NK-92 (cell line): Measurements from ENCODE around the gene SPATA31E1.
"Not testable (repeated sequence)": the region's sequence is repeated elsewhere in the genome, so short reads cannot be mapped to it uniquely, and the experiment has no call there.

ENCODE experiments used
- DNase-seq: peaks from one replicate; lab custom pipeline; 2025; ENCODE audit not compliant: unreplicated experiment; lab: John Stamatoyannopoulos, UW

The SPATA31E1 gene

DNA sequence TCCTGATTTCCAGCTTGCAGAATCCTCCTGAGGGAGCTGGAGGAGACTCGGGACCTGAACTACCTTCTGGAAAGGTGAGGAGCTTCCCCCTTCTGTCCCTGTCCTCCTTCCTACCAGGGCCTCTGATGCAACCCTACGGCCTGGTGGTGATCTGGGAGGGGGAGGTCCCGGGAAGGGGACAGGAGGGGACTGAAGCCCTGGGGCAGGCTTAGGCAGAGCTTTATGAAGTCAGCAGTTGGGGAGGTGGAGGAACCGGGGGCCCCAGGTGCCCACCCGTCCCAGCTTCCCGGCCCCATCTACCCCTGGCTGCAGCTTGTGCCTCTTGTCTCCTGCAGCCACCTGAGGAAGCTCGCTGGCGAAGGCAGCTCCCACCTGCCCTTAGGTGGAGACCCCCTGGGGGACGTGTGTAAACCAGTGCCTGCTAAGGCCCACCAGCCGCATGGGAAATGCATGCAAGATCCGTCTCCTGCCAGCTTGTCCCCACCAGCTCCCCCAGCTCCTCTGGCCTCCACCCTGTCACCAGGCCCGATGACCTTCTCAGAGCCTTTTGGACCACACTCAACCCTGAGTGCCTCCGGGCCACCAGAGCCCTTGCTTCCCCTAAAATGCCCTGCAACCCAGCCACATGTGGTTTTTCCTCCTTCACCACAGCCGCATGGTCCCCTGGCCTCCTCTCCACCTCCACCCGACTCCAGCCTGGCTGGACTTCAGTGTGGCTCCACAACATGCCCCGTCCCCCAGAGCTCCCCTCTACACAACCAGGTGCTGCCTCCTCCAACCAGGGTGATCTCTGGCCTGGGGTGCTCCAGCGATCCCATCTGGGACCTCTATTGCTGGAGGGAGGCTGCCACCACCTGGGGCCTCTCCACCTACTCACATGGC is 2.1 kb downstream of the SPATA31E1 start:
- no peak for DNase-seq

DNA sequence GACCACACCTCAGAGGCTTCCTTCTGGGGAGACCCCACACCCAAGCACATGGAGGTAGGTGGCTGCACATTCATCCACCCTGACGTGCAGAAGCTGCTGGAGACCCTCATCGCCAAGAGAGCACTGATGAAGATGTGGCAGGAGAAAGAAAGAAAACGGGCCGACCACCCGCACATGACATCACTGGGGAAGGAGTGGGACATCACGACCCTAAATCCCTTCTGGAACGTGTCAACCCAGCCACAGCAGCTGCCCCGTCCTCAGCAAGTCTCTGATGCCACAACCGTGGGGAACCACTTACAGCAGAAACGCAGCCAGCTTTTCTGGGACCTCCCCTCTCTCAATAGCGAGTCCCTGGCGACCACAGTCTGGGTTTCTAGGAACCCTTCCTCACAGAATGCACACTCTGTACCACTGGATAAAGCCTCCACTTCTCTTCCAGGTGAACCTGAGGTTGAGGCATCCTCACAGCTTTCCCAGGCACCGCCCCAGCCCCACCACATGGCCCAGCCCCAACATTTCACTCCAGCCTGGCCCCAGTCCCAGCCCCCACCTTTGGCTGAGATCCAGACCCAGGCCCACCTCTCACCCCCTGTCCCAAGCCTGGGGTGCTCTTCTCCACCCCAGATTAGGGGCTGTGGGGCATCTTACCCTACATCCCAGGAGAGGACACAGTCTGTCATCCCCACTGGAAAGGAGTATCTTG is 3.0 kb downstream of the SPATA31E1 start:
- DNase-seq: no peak

DNA sequence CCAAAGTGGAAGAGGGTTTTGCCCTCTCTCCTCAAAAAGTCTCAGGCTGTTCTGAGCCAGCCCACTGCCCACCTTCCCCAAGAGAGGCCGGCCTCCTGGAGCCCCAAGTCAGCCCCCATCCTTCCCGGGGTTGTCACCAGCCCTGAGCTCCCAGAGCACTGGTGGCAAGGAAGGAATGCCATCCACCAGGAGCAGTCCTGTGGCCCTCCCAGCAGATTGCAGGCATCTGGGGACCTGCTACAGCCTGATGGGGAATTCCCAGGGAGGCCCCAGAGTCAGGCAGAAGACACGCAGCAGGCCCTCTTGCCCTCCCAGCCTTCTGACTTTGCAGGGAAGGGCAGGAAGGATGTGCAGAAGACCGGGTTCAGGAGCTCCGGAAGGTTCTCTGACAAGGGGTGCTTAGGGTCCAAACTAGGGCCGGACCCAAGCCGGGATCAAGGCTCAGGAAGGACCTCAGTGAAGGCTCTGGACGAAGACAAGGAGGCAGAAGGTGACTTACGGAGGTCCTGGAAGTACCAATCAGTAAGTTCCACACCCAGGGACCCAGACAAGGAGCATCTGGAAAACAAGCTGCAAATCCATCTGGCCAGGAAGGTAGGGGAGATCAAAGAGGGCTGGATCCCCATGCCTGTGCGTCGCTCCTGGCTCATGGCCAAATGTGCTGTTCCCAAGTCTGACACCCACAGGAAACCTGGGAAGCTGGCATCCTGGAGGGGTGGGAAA is 3.7 kb downstream of the SPATA31E1 start:
- no peak for DNase-seq

DNA sequence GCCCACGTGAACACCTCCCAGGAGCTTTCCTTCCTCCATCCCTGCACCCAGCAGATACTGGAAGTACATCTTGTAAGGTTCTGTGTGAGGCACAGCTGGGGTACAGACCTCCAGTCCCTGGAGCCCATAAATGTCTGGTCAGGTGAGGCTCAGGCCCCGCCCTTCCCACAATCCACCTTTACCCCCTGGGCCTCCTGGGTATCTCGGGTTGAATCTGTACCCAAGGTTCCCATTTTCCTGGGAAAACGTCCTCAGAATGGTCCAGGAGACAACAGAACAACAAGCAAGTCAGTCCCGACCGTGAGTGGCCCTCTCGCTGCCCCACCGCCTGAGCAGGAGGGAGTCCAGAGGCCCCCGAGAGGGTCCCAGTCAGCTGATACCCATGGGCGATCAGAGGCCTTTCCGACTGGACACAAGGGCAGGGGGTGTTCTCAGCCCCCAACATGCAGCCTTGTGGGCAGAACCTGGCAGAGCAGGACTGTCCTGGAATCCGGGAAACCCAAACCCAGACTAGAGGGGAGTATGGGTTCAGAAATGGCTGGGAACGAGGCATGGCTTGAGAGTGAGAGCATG is 4.3 kb downstream of the SPATA31E1 start:
- no peak for DNase-seq

DNA sequence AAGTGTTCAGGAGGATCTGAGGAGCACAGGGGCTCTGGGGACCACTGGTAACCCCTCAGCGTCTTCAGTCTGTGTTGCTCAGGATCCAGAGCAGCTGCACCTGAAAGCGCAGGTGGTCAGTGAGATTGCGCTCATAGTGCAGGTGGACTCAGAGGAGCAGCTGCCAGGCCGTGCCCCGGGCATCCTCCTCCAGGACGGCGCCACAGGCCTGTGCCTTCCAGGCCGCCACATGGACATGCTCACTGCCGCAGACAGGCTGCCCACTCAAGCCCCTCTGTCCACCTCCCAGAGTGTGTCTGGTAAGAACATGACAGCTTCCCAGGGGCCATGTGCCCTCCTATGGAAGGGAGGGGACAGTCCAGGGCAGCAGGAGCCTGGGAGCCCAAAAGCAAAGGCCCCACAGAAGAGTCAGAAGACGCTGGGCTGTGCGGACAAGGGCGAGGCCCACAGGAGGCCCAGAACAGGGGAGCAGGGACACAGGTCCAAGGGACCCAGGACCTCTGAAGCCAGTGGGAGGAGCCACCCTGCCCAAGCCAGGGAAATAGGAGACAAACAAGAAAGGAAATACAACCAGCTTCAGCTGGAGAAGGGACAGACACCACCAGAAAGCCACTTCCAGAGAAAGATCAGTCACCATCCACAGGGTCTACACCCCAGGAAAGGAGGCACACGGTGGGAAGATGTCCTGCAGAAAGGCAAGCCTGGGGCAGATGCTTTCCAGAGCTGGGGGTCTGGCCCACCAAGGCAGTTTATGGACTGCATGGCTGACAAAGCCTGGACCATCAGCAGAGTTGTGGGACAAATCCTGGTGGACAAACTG is 5.2 kb downstream of the SPATA31E1 start:
- DNase-seq: no peak

DNA sequence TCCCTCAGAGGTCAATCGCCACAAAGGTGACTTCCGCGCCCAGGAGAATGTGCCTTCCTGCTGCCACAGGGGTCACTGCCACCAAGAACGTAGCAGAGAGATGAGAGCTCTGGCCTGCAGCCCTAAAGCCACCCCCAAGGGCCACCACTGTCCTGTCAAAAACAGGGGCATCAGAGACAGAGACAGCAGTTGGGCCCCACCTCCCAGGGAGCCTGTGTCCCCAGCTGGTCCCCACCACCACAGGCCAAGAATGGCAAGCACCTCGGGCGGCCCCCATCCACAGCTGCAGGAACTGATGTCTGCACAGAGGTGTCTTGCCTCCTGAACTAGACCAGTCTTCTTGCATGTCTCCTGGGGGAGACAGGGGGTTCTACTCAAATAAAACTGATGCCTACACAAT is 5.8 kb downstream of the SPATA31E1 start:
- no peak for DNase-seq

DNA sequence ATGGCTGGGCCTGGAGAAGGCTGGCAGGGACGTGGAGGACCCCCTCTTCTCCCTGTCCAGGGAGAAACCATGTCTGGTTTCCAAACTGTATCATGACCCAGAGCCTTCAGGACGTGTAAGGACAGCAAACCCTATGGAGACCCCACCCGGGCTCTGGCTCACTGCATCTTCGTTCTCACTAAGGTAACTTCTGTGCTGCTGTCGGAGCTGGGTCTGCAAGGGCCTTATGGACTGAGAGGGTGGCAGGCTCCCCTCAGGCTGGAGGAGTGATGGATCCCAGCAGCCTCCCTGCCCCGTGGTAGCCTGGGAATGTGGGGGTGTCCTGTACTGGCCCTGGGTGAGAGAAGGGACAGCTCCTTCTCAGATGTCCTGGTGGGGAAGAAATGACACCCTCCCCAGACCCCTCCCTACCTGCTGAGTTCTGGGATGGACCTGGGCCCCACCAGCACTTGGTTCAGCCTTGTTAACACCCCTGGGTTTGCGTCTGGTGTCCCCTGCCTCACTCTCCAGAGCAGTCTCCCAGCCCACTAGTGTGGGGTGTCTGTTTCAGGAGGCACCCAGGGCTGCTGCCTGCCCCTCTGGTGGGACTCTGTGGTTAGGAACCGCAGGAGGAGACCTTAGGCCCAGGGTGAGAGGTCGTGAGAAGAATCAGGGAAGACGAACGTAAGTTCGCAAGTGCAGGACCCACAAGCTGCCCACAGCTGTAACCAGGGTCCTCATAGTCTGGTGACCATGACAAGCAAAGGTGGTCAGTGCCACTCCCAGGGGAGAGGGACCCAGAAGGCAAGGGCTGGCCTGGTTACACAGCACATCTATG is 6.6 kb downstream of the SPATA31E1 start:
- DNase-seq: no peak

DNA sequence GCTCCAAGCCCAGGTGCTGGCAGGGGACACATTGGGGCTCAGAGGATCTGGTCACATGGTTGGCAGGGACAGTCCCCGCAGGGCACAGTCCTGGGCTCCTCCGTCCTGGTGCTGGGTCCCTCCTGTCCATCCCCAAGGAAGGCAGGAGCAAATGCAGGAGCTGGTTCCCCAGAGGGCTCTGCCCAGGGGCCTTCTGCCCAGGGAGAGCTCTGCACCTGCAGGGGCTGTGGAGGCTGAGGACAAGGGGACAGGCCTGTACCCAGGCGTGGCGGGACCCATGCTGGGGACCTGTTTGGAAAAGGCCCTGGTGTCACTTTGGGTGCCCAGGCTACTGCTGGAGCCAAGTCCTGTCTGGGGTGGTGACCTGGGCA is 7.2 kb downstream of the SPATA31E1 start:
- no peak for DNase-seq

DNA sequence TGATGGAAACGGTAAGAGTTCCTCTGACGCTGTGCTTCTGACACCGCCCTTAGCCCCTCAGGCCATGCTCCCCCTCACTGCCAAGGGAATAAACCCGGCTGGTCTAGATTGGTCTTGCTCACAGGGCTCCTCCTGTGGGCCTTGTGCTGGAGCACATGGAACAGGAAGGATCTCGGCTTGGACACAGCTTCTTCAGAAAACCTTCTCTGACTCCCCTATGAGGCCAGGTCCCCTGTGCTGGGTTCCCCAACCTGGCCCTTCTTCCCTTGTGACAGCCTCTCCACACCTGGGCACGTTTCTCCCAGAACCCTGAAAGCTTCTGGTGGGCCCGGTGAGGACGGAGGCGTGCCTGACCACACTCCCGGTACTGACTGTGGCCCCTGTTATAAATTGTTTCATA is 8.2 kb downstream of the SPATA31E1 start:
- DNase-seq: no peak

DNA sequence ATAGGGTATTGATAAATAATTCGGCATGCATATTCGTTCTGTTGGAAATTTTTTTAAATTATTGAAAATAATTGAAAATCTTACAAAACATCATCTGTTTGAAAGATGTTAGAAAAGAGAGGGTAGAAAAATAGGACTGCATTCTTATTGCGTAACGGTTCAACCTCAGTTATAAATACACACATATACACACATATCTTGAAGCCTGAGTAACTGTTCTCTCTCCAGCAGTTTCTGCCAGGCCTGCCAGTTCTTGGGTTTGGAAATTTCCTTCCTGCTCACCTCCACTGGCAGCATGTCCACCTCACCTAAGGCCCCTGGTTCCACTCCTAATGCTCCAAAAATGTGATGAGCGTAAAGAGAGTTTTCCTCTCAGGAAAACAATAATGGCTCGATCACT is 9.1 kb downstream of the SPATA31E1 start:
- DNase-seq: no peak

DNA sequence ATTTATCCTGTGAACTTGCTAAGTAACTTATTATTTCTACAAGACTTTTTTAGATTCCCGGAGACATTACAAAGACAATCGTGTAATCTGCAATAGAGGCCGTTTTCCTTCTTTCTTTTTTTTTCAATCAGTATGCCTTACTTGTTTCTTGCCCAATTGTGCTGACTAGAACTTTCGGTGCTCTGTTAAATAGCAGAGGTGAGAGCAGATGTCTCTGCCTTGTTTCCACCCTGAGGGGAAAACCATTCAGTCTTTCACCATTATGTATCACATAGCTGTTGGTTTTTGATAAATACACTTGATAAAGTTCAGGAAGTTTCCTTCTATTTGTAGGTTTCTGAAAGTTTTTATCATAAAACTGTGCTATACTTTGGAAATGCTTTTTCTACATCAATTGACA is 10.3 kb downstream of the SPATA31E1 start:
- DNase-seq: no peak

DNA sequence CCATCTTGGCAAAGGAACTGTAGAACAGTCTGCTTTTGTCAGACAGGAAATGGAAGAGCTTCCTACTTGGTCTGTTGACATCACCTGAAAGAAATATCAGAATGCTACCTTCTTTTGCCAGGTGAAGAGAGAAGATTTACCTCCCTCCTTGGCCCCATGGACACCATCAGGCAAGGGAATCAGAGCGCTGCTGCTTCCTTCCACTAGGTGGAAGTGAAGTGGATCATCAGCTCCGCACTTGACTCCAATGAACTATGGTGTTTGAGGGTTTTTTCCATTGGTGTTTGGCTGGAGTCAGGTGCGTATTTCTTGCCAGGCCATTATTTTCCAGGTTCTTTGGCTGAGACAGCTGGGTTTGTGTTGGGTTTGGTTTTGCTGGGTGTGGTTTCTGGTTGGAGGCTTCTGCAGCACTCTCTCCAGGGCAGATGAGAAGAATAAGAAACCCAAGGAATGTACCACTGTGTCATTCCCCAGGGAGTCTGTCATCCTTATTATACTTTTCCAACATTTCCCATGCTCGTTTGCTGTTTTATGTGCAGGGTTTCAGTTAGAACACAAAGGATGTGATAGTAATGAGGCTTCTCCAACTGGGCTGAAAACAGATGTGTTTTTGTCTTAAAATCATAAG is 12.4 kb downstream of the SPATA31E1 start:
- no peak for DNase-seq

DNA sequence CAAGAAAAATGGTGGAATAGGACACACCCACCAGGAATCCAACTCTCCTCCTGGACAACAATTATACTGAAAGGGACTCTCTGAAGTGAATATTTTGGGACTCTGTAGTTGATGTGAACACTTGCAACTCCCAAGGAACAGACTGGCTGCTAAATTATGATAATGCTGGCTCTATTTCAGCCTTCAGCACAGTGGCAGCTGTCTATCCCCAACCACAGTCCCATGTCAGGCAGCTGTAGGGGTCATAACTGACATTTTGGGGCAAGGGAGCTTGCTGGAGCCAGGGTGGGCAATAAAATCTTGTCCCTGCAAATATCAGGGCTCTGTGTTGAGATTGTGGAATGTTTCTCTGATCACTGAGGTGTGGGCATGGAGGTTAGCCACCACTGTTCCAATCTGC is 14.2 kb downstream of the SPATA31E1 start:
- no peak for DNase-seq

DNA sequence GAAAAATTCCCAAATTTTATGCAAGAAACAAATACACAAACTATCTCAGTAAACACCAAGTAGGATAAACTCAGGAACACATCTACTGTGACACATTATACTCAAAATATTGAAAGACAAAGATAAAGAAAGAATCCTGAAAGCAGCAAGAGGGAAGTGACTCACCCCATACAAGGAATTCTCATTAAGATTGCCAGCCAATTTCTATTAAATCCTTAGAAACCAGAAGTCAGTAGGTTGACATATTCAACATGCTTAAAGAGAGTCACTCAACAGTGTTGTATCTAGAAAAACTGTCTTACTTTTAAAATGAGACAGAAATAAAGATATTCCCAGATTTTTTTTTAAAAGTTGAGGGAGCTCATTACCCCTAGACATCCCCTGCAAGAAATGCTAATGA is 15.5 kb downstream of the SPATA31E1 start:
- no peak for DNase-seq

DNA sequence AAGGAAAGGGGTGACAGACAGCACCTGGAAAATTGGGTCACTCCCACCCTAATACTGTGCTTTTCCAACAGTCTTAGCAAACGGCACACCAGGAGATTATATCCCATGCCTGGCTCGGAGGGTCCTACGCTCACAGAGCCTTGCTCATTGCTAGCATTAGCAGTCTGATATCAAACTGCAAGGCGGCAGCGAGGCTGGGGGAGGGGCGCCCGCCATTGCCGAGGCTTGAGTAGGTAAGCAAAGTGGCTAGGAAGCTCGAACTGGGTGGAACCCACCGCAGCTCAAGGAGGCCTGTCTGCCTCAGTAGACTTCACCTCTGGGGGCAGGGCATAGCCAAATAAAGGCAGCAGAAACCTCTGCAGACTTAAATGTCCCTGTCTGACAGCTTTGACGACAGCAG is 19.7 kb downstream of the SPATA31E1 start:
- DNase-seq: not testable (repeated sequence)

DNA sequence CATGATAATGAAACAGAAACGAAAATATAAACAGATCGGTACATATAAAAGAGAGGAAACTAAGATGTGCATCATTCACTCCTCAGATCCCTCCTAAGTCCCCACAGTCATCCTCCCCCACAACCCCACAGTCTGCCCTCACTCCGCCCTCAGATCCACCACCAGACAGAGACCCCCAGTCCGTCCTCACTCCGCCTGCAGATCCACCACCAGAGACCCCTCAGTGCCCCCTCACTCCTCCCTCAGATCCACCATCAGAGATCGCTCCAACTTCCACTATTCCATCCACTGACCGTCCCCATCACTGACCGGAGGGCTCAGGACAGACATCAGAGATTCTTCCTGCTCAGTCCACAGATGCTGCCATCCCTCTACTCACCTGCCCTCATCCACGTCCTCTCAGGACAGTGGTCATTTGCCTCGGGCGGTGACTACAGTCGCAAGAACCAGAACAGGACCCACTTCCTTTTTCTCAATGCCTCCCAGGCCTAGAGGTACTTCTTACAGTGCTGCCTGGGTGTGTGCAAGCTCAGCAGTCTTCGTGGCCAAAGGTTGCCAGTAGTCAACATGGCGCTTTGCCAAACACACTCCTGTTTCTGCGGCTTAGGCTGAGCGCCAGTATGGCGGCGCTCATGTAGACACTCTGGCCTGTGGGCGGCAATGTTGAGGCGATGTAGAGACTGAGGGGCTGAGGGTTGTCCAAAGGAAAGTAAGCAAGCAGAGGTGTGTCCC is 26.8 kb downstream of the SPATA31E1 start:
- DNase-seq: no peak

DNA sequence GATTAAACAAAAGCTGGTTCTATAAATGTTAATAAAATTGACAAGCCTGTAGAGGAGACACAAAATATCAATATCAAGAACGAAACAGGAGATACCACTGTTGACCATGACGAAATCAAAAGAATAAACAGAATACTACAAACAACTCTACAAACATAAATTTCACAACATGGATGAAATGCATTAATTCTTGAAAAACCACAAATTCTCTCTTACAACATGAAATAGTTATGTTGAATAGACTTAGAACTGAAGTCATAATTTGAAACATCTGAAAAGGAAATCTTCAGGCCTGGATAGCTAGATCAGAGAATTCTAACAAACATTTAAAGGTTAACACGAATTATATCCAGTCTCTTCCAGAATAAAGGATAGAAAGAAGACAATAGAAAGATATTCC is 28.1 kb downstream of the SPATA31E1 start:
- DNase-seq: no peak

DNA sequence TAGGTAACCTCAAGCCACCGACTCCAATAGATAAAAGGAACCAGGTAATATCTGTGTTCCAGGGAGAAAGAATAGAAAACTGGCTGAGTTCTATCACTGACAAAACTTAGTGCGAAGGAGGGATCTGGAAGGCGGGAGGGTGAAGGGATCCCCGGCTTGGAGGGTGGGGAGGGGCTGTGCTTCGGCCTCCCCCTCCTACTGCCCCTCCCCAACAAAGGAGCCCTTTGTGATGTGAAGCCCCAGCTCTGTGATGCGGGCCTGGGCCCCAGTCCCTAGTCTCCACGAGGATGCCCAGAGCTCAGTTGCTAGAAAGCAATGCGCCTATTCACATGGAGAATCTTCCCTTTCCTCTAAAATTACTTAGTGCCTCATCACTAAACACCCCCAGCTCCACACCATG is 35.0 kb downstream of the SPATA31E1 start, which contains the start of gene SPATA31C1:
TSS of gene SPATA31C1 (plus strand) at position 301 of the 400 bp plus-strand sequence.
- not testable (repeated sequence) for DNase-seq

DNA sequence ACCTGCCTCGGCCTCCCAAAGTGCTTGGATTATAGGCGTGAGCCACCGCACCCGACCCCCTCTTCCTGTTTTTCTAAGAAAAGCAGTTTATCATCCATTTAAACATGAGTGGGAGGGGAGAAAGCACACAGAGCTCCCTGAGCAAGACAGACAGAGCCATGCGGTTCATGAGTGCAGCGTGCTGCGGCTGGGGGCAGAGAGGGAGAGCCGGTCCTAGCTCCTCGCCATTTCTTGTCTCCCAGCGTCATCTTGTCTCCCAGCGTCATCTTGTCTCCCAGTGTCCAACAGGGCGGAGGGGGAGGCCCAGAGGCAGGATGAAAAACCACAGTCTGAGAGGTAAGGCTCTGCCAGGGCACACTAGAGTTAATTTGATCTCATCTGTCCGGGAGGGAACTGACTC is 36.3 kb downstream of the SPATA31E1 start:
- DNase-seq: not testable (repeated sequence)
